Middle frontal gyrus (tissue), 1 donor: ENCODE data around the gene IDH3A.
"Not testable (repeated sequence)": the region's sequence is repeated elsewhere in the genome, so short reads cannot be mapped to it uniquely, and the experiment has no call there.

ENCODE experiments used
- DNase-seq: peaks from one replicate; pipeline ENCODE4 v3.0.0-alpha.2; 2015; ENCODE audit warnings: low spot score; ENCODE audit errors: extremely low spot score

Gene IDH3A

DNA sequence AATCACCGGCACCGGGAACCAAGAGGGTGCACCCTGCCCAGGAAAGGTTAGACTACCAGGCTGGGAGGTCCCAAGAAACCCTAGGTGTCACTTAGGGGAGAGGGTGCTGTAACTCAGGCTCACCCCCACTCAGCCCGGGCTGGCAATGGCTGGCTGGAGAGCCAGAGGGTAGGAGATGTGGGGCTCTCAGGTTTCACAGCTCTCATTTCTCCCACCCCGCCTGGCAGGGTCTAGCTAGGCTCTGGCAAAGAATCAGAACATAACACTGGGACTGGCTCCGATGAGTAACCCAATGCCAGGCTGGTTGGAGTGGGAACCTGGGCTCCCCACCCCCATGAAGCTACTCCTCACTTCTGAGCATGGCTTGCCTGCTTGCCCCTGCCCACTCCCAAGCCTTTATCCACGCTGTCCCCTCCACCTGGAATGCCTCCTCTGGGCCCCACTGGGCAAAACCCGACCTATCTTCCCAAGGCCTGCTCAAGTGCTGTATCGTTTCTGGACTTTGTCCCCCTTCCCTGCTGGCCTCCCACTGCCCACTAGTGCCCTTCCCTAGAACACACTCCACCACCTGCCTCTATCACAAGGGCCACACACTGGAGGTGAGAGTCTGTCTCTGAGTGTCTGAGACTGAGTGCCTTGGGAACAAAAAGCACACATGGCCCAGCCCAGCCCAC lies 19.9 kb upstream of the IDH3A start:
- DNase-seq, result no peak

- DNase-seq, result no peak
These were observed 19.3 kb upstream of the IDH3A start for GRCh38 chr15:78129751-78130287.

GRCh38 chr15:78130466-78131294 lies 18.5 kb upstream of the IDH3A start:
- DNase-seq, result no peak

DNA sequence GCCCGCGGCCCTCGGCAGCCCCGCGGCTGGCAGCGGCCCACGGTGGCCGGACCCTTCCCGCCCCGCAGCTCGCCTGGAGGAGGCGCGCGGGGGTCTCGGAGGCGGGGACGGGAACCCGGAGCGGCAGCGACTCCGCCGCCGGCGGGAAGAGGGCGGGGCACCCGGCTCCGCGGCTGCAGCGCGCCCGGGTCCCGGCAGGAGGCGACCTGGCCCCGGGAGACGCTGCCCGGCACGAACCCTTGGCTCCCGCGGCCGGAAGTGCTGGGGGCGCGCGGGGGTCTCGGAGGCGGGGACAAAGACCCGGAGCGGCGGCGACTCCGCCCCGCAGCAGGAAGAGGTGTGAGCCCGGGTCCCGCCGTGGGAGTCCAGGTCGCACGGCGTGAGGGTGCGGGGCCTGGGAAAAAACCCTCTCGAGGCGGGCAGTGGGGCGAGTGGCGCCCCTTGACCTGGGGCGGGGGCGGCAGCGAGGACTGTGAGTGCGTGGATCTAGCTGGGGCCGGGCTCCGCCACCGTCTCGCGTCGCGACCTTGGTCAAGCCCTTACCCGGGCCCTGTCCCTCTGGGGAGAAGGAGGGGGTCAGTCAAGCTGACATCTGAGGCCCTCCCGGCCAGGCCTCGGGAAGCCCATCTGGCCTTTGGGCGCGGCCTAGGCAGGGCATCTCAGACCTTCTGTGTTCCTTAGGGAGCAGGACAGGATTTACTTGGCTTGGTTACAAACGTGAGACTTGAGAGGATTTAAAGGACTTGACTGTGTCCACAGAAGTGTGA lies 17.7 kb upstream of the IDH3A start, which contains the start of gene CIB2:
TSS of gene CIB2 (minus strand) at position 151 of the 767 bp plus-strand sequence. CDS start 230 bp downstream, outside the sequence.
- DNase-seq, result peak; percentile 35

- DNase-seq, result no peak
These were observed 15.4 kb upstream of the IDH3A start for GRCh38 chr15:78133801-78134200.

GRCh38 chr15:78139578-78139977 lies 9.6 kb upstream of the IDH3A start:
- no peak for DNase-seq

GRCh38 chr15:78140292-78140691 lies 8.9 kb upstream of the IDH3A start:
- no peak for DNase-seq

- DNase-seq, result no peak
These were observed 6.8 kb upstream of the IDH3A start for GRCh38 chr15:78142332-78142731.

- DNase-seq, result no peak
These were observed 2.6 kb upstream of the IDH3A start for GRCh38 chr15:78146425-78147154.

DNA sequence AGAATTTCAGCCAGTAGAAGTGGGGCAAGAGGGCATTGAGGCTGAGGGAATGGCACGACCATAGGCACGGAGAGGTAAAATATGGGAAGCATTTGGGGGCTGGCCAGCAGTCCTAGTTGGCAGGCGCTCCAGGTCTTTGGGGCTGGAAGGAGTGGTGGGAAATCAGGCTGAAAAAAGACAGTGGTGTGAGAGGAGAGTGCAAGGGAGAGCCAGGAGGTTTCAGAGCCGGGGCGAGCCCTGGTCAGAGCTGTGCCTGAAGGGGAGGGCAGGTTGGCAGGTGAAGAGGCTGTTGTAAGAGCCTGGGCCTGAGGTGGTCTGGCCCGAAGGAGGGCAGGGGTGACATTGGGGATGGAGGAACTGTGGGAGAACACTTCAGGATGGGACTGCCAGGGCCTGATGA lies 1.6 kb upstream of the IDH3A start:
- DNase-seq, result no peak

- no peak for DNase-seq
These were observed 632 bp upstream of the IDH3A start for GRCh38 chr15:78148392-78149067.

GRCh38 chr15:78149805-78150751 lies 916 bp downstream of the IDH3A start:
- no peak for DNase-seq

DNA sequence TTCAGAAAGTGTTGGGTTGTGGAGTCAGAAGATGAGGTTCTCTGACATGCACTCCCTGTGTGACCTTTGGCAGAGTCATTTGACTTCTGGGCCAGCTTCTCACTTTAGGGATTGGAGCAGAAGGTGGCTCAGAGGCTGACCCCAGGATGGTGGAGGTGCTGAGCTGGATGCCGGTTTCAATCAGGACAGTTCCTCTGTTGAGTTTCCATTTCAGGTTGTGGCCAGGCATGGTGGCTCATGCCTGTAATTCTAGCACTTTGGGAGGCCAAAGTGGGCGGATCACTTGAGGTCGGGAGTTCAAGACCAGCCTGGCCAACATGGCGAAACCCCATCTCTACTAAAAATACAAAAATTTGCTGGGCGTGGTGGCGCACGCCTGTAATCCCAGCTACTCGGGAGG lies 1.9 kb downstream of the IDH3A start:
- not testable (repeated sequence) for DNase-seq

GRCh38 chr15:78154955-78155354 lies 5.8 kb downstream of the IDH3A start:
- DNase-seq, result no peak

- DNase-seq, result no peak
These were observed 6.3 kb downstream of the IDH3A start for GRCh38 chr15:78155355-78155939.

DNA sequence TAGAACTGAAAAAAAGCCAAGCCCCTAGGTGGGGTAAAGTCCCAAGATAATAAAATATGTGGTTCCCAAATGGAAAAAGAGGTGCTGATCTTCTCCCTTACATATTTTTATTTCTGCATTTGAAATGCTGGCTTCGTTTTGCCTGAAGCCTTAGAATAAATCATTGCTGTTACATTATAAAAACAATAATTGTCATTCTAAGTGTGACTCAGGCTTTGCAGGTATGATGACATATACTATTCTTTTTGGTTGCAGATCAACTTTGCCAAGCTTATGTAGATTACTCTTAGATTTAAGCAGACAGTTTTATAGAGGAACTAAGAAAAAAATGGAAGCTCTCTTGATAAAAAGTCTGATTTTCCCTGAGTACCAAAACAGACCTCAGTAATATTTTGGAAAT lies 7.5 kb downstream of the IDH3A start:
- DNase-seq, result no peak

GRCh38 chr15:78157203-78157602 lies 8.0 kb downstream of the IDH3A start:
- no peak for DNase-seq

DNA sequence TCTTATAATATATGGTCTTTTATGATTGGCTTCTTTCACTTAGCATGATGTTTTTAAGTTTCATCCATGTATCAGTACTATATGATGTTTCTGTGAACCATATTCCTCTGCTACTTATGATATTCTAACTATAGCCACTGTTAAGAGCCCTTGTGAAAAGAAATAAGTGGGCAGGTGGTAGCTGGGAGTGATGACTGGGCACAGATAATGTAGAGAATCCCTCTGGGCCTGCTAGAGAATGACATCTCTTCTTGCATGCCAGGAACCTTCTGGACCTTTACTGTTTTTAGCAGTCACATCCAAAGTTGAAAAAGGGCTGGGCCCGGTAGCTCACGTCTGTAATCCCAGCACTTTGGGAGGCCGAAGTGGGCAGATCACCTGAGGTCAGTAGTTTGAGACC lies 10.2 kb downstream of the IDH3A start:
- DNase-seq, result no peak

DNA sequence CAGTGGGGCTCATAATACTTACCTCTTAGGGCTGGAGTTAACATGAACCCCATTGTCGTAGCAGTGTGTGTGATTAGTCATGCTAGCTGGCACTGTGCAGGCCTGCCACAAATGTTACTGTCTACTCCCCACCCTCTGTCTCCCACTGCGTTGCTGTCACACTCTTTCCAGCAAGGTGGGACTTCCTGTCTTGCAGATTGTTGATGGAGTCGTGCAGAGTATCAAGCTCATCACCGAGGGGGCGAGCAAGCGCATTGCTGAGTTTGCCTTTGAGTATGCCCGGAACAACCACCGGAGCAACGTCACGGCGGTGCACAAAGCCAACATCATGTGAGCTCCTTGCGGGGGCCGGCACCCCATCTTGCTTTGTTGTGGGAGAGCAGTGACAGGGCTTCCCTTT lies 12.9 kb downstream of the IDH3A start:
- DNase-seq, result no peak
